Prostate gland (tissue), 2 donors: ENCODE measurements around the gene DRD3. TPM values are rescaled to one million over a fixed set of nuclear protein-coding genes. Genes with fewer than 3 reads are reported as not detected.
A peak's percentile ranks its signal among the peaks of the same experiment; 100 is the strongest.

Experiments
- DNase-seq: peaks from one replicate; pipeline ENCODE4 v3.0.0-alpha.2; 2019; ENCODE audit warnings: low spot score
- H3K27ac ChIP-seq, 2 donors: fragments of 200-600 bp; sonication (generic); 2 replicates each; pipeline ENCODE4 v1.5.1; 2017 to 2019
- H3K27me3 ChIP-seq: fragments of 200-600 bp; sonication (generic); replicated peaks from 2 replicates; pipeline ENCODE4 v1.5.1; 2019; ENCODE audit not compliant: insufficient read depth
- H3K36me3 ChIP-seq, 2 donors: fragments of 200-600 bp; sonication (generic); 1 replicate in 1 of 2; 2 replicates in 1 of 2; pipeline versions ENCODE4 v1.5.1 to v1.8.1; 2017 to 2019
- H3K4me1 ChIP-seq: fragments of 200-600 bp; sonication (generic); replicated peaks from 2 replicates; pipeline ENCODE4 v1.5.1; 2019
- H3K4me3 ChIP-seq, 2 donors: fragments of 200-600 bp; sonication (generic); 2 replicates each; pipeline ENCODE4 v1.5.1; 2017 to 2019
- H3K9me3 ChIP-seq: fragments of 200-600 bp; sonication (generic); 2 replicates; pipeline ENCODE4 v1.5.1; 2017
- CTCF ChIP-seq, 4 experiments: fragments of 200-600 bp in 2 of 4; fragments of 450-650 bp in 2 of 4; sonication (generic) in 2 of 4; IDR thresholded peaks; 1 replicate in 3 of 4; 2 replicates in 1 of 4; pipeline ENCODE4 v1.5.1; 2016 to 2019; ENCODE audit warnings: antibody characterized with exemption in 4 of 4, mild to moderate bottlenecking in 2 of 4, moderate library complexity in 2 of 4
- POLR2A ChIP-seq: fragments of 450-650 bp; IDR thresholded peaks from one replicate; pipeline ENCODE4 v1.6.1; 2016; ENCODE audit warnings: antibody characterized with exemption, mild to moderate bottlenecking
- POLR2AphosphoS5 ChIP-seq: sonication (generic); formaldehyde crosslinking; IDR thresholded peaks from one replicate; pipeline ENCODE4 v1.6.1; 2017; ENCODE audit warnings: antibody characterized with exemption
- WGBS: methylation state at CpG from one replicate; pipeline ENCODE4 v1.1.5; 2018; 5-methylcytosine and 5-hydroxymethylcytosine counted together
- intact Hi-C: fragments of 100-400 bp; cut with DNase I; formaldehyde crosslinking; loops from one replicate; pipeline ENCODE4 v1.14.2; 2022
- total RNA-seq, 2 donors: library from RNA; depleted of rRNA; stranded (reverse); fragments of >200 nt; gene quantifications; one replicate each; pipeline ENCODE4 v1.1.0, GENCODE V29; 2016

The DRD3 gene
- total RNA-seq, 2 donors from 2014 or later: not detected

DNA sequence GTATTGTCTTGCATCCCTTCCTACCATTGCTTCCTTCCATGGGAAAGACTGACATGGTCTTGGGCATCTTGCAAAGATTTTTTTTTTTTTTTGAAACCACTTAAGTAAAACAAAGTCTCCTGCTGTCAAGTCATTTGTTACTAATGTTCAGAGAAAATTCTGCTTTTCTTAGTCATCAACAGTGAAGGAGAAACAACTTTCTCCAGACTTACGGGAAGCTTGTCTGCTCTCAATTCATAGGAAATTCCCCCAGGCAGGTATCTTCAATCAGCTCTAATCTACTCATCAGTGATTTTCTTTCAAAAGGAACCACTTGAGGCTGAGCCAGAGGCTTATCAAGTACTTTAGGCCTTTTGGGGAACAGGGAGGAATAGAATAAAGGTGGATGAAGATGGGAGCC lies 15.9 kb upstream of the DRD3 start:
- H3K4me1 ChIP-seq: no peaks in the 10 kb centered on the region
- H3K36me3 ChIP-seq: no peaks in the 10 kb centered on the region
- 76% methylated on average over 1 of the region's 1 CpG for WGBS
- H3K27me3 ChIP-seq: no peaks in the 10 kb centered on the region
- no peaks in the 10 kb centered on the region for H3K9me3 ChIP-seq
- no peak overlapping the region for H3K27ac ChIP-seq
- intact Hi-C loops: no loop called here
- no peak for DNase-seq
- TF ChIP-seq POLR2AphosphoS5: no peak
- no peak for TF ChIP-seq CTCF (IDR thresholded peaks at IDR 0.05)
- TF ChIP-seq POLR2A: no peak
- H3K4me3 ChIP-seq: no peak overlapping the region

DNA sequence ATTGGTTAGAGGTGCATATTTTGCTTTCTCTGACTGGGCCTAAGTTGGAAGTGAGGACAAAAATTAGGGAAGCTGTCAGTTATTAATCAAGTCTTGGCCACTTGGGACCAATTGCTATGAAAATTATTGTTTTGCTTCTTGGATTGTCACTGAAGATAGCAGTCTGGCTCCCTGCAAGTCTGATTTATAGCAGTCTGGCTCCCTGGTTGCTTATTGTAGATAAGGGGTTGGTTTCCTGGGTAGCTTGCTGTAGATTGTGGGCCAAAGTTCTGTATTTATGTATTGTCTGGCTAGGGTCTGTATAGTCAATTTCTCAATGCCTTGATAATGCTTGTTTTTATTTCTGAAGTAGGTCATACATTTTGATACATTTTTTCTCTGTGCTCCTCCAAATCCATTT lies 13.3 kb upstream of the DRD3 start:
- Histone ChIP-seq H3K9me3 (no peaks in the 10 kb centered on the region), H3K4me3 (no peak overlapping the region), H3K27ac (no peak overlapping the region), H3K4me1 (no peaks in the 10 kb centered on the region), H3K27me3 (peaks cover 2% of the 10 kb centered on the region), H3K36me3 (no peaks in the 10 kb centered on the region)
- TF ChIP-seq POLR2AphosphoS5 (no peak), CTCF (IDR thresholded peaks at IDR 0.05) (no peak), POLR2A (no peak)
- no peak for DNase-seq
- intact Hi-C loops: no loop called here

DNA sequence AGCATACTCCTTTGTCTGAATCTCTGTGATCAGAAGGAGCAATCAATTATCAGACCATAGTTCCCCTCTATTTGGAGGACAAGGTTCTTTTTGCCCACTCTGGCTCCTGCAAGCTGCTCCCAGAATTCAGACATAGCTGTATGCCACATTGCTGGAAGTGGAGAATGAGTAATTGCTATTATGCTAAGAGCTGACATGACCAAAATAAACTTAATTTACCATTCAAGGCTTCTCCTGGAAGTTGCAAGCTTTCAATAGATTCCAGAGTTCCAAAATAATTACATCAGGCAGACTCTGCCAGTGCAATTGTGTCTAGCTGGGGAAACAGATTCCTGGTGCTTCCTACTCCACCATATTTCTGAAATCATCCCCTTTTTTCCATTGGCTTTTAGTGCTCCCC lies 7.6 kb upstream of the DRD3 start:
- TF ChIP-seq POLR2AphosphoS5 (no peak), POLR2A (no peak), CTCF (IDR thresholded peaks at IDR 0.05) (no peak)

GRCh38 chr3:114179575-114179974 lies 723 bp upstream of the DRD3 start:
- DNase-seq: no peak
- Histone ChIP-seq H3K27ac (no peak overlapping the region), H3K27me3 (no peaks in the 10 kb centered on the region), H3K9me3 (no peaks in the 10 kb centered on the region), H3K4me1 (no peaks in the 10 kb centered on the region), H3K36me3 (no peaks in the 10 kb centered on the region), H3K4me3 (no peak overlapping the region)
- WGBS: 12% methylated on average over 2 of the region's 2 CpGs
- TF ChIP-seq CTCF (IDR thresholded peaks at IDR 0.05): peak in 1 of 4 experiments; percentile 12
- TF ChIP-seq POLR2A: no peak
- no peak for TF ChIP-seq POLR2AphosphoS5
- intact Hi-C loops: no loop called here

More for the DNA sequence above, 7.6 kb upstream of the DRD3 start:
- Histone ChIP-seq H3K36me3 (no peaks in the 10 kb centered on the region), H3K27me3 (peaks cover 2% of the 10 kb centered on the region), H3K4me1 (no peaks in the 10 kb centered on the region), H3K27ac (no peak overlapping the region), H3K9me3 (no peaks in the 10 kb centered on the region), H3K4me3 (no peak overlapping the region)
- intact Hi-C loops: no loop called here
- no peak for DNase-seq

- no peak for TF ChIP-seq CTCF (IDR thresholded peaks at IDR 0.05)
- no peak for TF ChIP-seq POLR2AphosphoS5
- TF ChIP-seq POLR2A: no peak
- no peaks in the 10 kb centered on the region for H3K4me1 ChIP-seq
- intact Hi-C loops: no loop called here
- no peaks in the 10 kb centered on the region for H3K27me3 ChIP-seq
- no peak for DNase-seq
- H3K27ac ChIP-seq: no peak overlapping the region
- H3K9me3 ChIP-seq: no peaks in the 10 kb centered on the region
- no peak overlapping the region for H3K4me3 ChIP-seq
- H3K36me3 ChIP-seq: no peaks in the 10 kb centered on the region
These were observed 2.0 kb downstream of the DRD3 start for GRCh38 chr3:114176890-114177289.
